ENCODE data around the gene FBP1. TPM values are rescaled to one million over a fixed set of nuclear protein-coding genes. Genes with fewer than 3 reads are reported as not detected.

The FBP1 gene
- total RNA-seq, 4 donors from 2014 or later: 56.1 to 454 (median 413) TPM

DNA sequence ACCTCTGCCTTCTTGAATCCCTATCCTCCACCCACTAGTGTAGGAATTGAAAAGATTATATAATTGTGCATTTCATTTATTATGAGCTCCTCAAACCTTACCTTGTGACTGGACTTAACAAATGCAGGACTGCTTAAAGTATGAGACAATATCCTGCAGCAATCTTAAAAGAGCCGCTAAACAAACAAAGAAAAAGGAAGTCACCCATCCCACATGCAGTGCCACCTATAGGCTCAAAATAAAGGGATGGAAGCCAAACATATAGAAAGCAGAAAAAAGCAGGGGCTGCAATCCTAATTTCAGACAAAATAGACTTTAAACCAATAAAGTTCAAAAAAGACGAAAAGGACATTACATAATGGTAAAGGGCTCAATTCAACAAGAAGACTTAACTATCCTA, 75.8 kb downstream of the FBP1 start:
- H3K4me3 ChIP-seq: no peak overlapping the region
- TF ChIP-seq, protein P1, sequence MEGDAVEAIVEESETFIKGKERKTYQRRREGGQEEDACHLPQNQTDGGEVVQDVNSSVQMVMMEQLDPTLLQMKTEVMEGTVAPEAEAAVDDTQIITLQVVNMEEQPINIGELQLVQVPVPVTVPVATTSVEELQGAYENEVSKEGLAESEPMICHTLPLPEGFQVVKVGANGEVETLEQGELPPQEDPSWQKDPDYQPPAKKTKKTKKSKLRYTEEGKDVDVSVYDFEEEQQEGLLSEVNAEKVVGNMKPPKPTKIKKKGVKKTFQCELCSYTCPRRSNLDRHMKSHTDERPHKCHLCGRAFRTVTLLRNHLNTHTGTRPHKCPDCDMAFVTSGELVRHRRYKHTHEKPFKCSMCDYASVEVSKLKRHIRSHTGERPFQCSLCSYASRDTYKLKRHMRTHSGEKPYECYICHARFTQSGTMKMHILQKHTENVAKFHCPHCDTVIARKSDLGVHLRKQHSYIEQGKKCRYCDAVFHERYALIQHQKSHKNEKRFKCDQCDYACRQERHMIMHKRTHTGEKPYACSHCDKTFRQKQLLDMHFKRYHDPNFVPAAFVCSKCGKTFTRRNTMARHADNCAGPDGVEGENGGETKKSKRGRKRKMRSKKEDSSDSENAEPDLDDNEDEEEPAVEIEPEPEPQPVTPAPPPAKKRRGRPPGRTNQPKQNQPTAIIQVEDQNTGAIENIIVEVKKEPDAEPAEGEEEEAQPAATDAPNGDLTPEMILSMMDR (IDR thresholded peaks at IDR 0.05): no peak
- no peak for TF ChIP-seq POLR2A (IDR thresholded peaks at IDR 0.05)
- no peak for DNase-seq
- H3K27ac ChIP-seq: no peak overlapping the region
- no peaks in the 10 kb centered on the region for H3K4me1 ChIP-seq
- no peaks in the 10 kb centered on the region for H3K36me3 ChIP-seq
- no peaks in the 10 kb centered on the region for H3K9me3 ChIP-seq
- no peaks in the 10 kb centered on the region for H3K27me3 ChIP-seq

DNA sequence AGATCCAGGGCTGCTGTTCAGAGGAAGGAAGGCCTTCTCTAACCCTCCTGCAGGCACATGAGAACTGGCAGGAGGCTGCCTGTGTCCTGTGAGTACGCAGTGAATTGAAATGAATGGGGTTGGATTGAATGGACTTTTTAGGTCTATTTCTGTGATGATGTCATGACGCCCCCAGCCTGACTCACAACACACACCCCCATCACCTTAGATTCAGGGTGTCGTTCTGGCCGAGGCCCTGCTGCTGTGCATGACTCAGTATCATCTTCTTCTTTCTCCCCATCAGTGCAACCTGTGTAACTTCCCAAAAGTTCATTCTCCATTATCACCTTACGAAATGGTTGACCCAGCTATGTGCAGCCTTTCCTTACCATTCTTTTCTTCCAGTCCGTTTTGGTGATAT, 79.1 kb downstream of the FBP1 start:
- H3K9me3 ChIP-seq: no peaks in the 10 kb centered on the region
- no peak overlapping the region for H3K4me3 ChIP-seq
- H3K27me3 ChIP-seq: no peaks in the 10 kb centered on the region
- no peak overlapping the region for H3K27ac ChIP-seq
- no peak for TF ChIP-seq POLR2A (IDR thresholded peaks at IDR 0.05)
- TF ChIP-seq, protein P1 (IDR thresholded peaks at IDR 0.05): no peak
- no peaks in the 10 kb centered on the region for H3K36me3 ChIP-seq
- no peaks in the 10 kb centered on the region for H3K4me1 ChIP-seq
- no peak for DNase-seq

DNA sequence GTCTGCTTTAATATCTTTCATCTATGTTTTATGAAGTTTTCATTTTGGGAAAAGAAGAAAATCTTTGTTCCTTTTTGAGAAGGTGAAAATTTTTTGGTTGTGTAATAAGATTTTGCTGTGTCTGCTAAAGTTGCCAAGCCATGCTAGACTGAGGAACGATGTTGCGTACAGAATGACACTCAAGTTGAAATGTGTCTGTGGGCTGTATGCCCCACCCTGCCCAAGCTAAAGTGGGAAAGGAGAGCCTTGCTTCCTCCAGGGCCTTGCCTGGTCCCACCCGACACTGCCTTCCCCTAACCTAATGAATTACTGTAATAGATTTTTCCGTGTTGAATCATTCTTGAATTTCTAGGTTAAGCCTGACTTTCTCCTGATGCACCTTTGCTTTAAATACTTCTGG, 81.9 kb downstream of the FBP1 start:
- Histone ChIP-seq H3K27ac (no peak overlapping the region), H3K36me3 (no peaks in the 10 kb centered on the region), H3K27me3 (no peaks in the 10 kb centered on the region), H3K4me3 (no peak overlapping the region), H3K9me3 (no peaks in the 10 kb centered on the region), H3K4me1 (peaks cover 0 to 15% (median 0%) of the 10 kb centered on the region in 4 donors)
- no peak for TF ChIP-seq POLR2A (IDR thresholded peaks at IDR 0.05)
- TF ChIP-seq, protein P1 (IDR thresholded peaks at IDR 0.05): no peak
- DNase-seq: no peak

DNA sequence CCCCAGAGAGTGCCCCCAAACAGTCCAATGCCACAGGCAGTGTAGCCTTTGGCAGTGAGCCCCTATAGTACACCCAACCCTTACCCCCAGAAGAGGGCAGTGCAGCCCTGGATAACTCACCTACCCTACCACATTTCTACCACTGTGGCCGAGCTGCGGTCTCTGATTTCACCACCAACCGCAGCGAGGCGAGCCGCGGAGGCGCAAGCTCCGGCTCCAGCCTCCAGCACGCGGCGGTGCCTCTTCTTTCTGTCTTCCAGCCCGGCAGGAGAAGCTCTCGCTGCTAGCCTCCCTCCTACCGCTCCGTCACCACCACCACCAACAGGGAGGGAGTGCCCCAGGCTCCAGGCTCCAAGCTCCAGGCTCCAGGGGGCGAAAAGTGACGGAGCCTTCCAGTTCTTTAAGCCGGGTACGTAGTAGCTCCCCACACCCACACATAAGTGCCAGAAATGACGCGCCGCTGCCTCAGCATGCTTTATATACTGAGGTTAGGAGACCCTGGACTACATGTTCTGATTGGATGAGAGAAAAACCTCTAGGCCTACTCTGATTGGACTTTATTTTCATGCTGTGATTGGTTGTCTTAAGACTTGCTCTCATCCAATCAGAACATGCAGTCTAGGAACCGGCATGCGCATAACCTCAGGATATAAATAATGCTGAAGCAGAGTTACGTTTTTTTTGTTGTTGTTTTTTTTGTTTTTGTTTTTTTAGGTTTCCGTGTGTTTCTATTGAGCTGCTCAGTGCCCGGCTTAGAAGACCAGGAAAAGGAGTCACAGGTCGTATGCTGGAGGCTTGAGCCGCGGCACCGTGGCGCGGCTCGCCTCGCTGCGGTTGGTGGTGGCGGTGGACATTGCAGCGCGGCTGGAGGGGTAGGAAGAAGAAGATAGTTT, 84.6 kb downstream of the FBP1 start, which contains the start of gene PCAT7:
Gene PCAT7, plus strand, starts transcription at position 645 of the 893 bp plus-strand sequence.
- H3K27ac ChIP-seq: peak within 1 kb of the TSS in 3 of 4 donors; percentile 51 to 80 (median 61)

DNA sequence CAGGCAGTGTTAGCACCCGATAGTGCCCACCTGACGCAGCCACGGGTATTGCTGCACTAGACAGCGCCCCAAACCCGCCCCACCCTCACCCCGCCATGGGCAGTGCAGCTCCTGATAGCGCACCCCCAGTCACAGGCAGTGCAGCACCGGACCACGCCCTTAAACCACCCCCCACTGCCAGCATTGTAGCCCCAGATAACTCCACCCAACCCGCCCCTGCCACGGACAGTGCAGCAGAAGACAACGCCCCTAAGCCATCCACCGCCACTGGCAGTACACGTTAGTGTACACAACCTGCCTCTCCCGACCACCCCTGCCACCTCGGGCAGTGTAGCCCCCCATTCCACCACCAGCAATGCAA, 85.3 kb downstream of the FBP1 start:
- Histone ChIP-seq H3K27me3 (no peaks in the 10 kb centered on the region), H3K4me3 (peak overlapping the region in 2 of 4 donors; percentile 43 to 65), H3K9me3 (no peaks in the 10 kb centered on the region), H3K4me1 (peaks cover 0 to 15% (median 0%) of the 10 kb centered on the region in 4 donors), H3K36me3 (no peaks in the 10 kb centered on the region), H3K27ac (peak overlapping the region in 2 of 4 donors; percentile 61 to 80)
- TF ChIP-seq, protein P1 (IDR thresholded peaks at IDR 0.05): no peak
- no peak for DNase-seq

More for the DNA sequence above, 84.6 kb downstream of the FBP1 start, which contains the start of gene PCAT7:
- DNase-seq: peak in 2 of 3 donors; percentile 85 to 87
- no peaks in the 10 kb centered on the region for H3K27me3 ChIP-seq
- TF ChIP-seq, protein P1 (IDR thresholded peaks at IDR 0.05): peak in 4 of 6 experiments; percentile 36 to 92 (median 89)
- TF ChIP-seq POLR2A (IDR thresholded peaks at IDR 0.05): peak; percentile 23 to 46
- H3K36me3 ChIP-seq: no peaks in the 10 kb centered on the region
- peaks cover 0 to 15% (median 0%) of the 10 kb centered on the region in 4 donors for H3K4me1 ChIP-seq
- H3K9me3 ChIP-seq: no peaks in the 10 kb centered on the region
- H3K4me3 ChIP-seq: peak within 1 kb of the TSS in 2 of 4 donors; percentile 43 to 65

Other genes starting within 250 kb of the FBP1 start
- 1 to 10 TPM in 3 of 4 donors, not detected in 1; 1.1 to 1.8 (median 1.3) TPM for gene PCAT7, start 84.4 kb downstream of the FBP1 start, total RNA-seq
- gene FBP2, start 45.7 kb downstream of the FBP1 start, total RNA-seq: not detected
- gene AOPEP, start 87.2 kb upstream of the FBP1 start, total RNA-seq: 100 to 1,000 TPM in 3 of 4 donors, 10 to 100 TPM in 1; 83.5 to 272 (median 117) TPM

Measured in Peyer's patch (tissue), 4 donors.